Lung (tissue), 16 donors: ENCODE measurements around the gene PIBF1. TPM values are rescaled to one million over a fixed set of nuclear protein-coding genes. Genes with fewer than 3 reads are reported as not detected.
A peak's percentile ranks its signal among the peaks of the same experiment; 100 is the strongest.

Experiments
- ATAC-seq: fragments of 200-7000 bp; cut with Tn5 transposase; one replicate; pipeline ENCODE4 v1.9.1; 2020; ENCODE audit warnings: moderate number of reproducible peaks; ENCODE audit not compliant: insufficient read depth, low FRiP score
- DNase-seq, 3 donors: peaks; one replicate each; pipeline ENCODE4 v3.0.0-alpha.2; 2013 to 2017
- H3K27ac ChIP-seq, 2 donors: one replicate each; pipeline ENCODE4 v1.5.1; 2013; ENCODE audit warnings: mild to moderate bottlenecking in 2 of 2, moderate library complexity in 2 of 2, control low read depth in 1 of 2, inconsistent platforms in 1 of 2, low read depth in 1 of 2, low read length in 1 of 2
- H3K27me3 ChIP-seq, 3 donors: one replicate each; pipeline ENCODE4 v1.5.1; 2013; ENCODE audit warnings: low read length in 2 of 3; ENCODE audit not compliant: control insufficient read depth in 3 of 3, insufficient read depth in 3 of 3
- H3K36me3 ChIP-seq, 4 donors: one replicate each; pipeline ENCODE4 v1.5.1; 2013; ENCODE audit warnings: low read length in 4 of 4, mild to moderate bottlenecking in 1 of 4, moderate library complexity in 1 of 4; ENCODE audit not compliant: control insufficient read depth in 4 of 4, insufficient read depth in 4 of 4
- H3K4me1 ChIP-seq, 5 donors: one replicate each; pipeline ENCODE4 v1.5.1; 2013; ENCODE audit warnings: low read length in 5 of 5, mild to moderate bottlenecking in 2 of 5, moderate library complexity in 1 of 5; ENCODE audit not compliant: control insufficient read depth in 5 of 5, insufficient read depth in 5 of 5
- H3K4me3 ChIP-seq: one replicate; pipeline ENCODE4 v1.5.1; 2013; ENCODE audit warnings: mild to moderate bottlenecking, control low read depth, moderate library complexity
- H3K9ac ChIP-seq, 2 donors: one replicate each; pipeline ENCODE4 v1.5.1; 2013; ENCODE audit warnings: low read length in 2 of 2, control low read depth in 1 of 2; ENCODE audit not compliant: insufficient read depth in 1 of 2
- H3K9me3 ChIP-seq, 4 donors: one replicate each; pipeline ENCODE4 v1.5.1; 2013; ENCODE audit warnings: low read length in 3 of 4, mild to moderate bottlenecking in 1 of 4, moderate library complexity in 1 of 4; ENCODE audit not compliant: control insufficient read depth in 4 of 4, insufficient read depth in 3 of 4
- CTCF ChIP-seq: IDR thresholded peaks from 2 replicates; pipeline ENCODE4 v1.5.1; 2012; ENCODE audit warnings: mild to moderate bottlenecking; ENCODE audit errors: control extremely low read depth, extremely low read depth
- WGBS, 2 donors: extraction: QIAGEN DNeasy Blood & Tissue Kit; methylation state at CpG; one replicate each; pipeline ENCODE4 v1.1.7; 2013; 5-methylcytosine and 5-hydroxymethylcytosine counted together
- long read RNA-seq, 5 donors: transcript quantifications; one replicate each; lab custom pipeline, GENCODE V29; 2026
- polyA plus RNA-seq, 2 donors: library from polyadenylated mRNA; stranded (reverse); fragments of 200-250 nt; gene quantifications; one replicate each; pipeline ENCODE4 v1.2.1, GENCODE V29; 2013
- total RNA-seq, 2 donors: library from RNA; depleted of rRNA in 1 of 2; stranded (reverse); fragments of >200 nt in 1 of 2; gene quantifications; one replicate each; pipeline ENCODE4 v1.2.1, GENCODE V29; 2014 to 2021
- donor health status: control.
- donor health status: control.
- donor health status: Bipolar disorder and iron deficiency.
- donor health status: healthy.
- donor health status: DM: yes; HTN: yes; CAD: no.

Gene PIBF1
- total RNA-seq: 10 to 100 TPM; 26.6 to 61.1 TPM
- 10 to 100 TPM in 1 of 2 donors, 1 to 10 TPM in 1; 8.4 to 24.7 TPM for polyA plus RNA-seq
- long read RNA-seq, donor 1, transcript PIBF1-201 (18 exons, 3,154 nt): major isoform, 7 of 15 reads
- long read RNA-seq, donor 1, partial matches to known transcripts: 8 of 15 reads
- long read RNA-seq, donor 1, other reads (novel, unspliced or antisense): 0 of 15 reads
- long read RNA-seq, donor 2: 0 reads
- long read RNA-seq, donor 3, partial matches to known transcripts: 7 of 7 reads
- long read RNA-seq, donor 3, other reads (novel, unspliced or antisense): 0 of 7 reads
- long read RNA-seq, donor 4: 0 reads
- long read RNA-seq, donor 5, transcript PIBF1-201 (18 exons, 3,154 nt): major isoform, 6 of 18 reads
- long read RNA-seq, donor 5, partial matches to known transcripts: 12 of 18 reads
- long read RNA-seq, donor 5, other reads (novel, unspliced or antisense): 0 of 18 reads

GRCh38 chr13:72781451-72782439 lies at the start of gene PIBF1, which contains the start of gene DIS3:
TSS of gene PIBF1 (plus strand) at chr13:72782133. CDS start at chr13:72783470, 1,337 bp downstream.
TSS of gene DIS3 (minus strand) at chr13:72781900. CDS start at chr13:72781832, 68 bp downstream.
- 0% methylated on average over 80 to 81 of the region's 81 CpGs for WGBS, 2 donors
- ATAC-seq (peak; percentile 100), DNase-seq (peak; percentile 98 to 99 (median 99))
- H3K27ac ChIP-seq: peak within 1 kb of the TSS; percentile 89 to 96
- peaks cover 2 to 24% (median 10%) of the 10 kb centered on the region in 5 donors for H3K4me1 ChIP-seq
- H3K27me3 ChIP-seq: no peaks in the 10 kb centered on the region
- H3K9ac ChIP-seq: peak within 1 kb of the TSS; percentile 87
- peak within 1 kb of the TSS; percentile 95 for H3K4me3 ChIP-seq
- H3K9me3 ChIP-seq: no peaks in the 10 kb centered on the region
- peaks cover 4 to 28% (median 18%) of the 10 kb centered on the region in 4 donors for H3K36me3 ChIP-seq
- TF ChIP-seq CTCF: no peak

- no peak overlapping the region for H3K4me3 ChIP-seq
- no peak overlapping the region for H3K9ac ChIP-seq
- no peak overlapping the region for H3K27ac ChIP-seq
- H3K27me3 ChIP-seq: no peaks in the 10 kb centered on the region
- no peak for TF ChIP-seq CTCF
- ATAC-seq: no peak
- no peak for DNase-seq
- WGBS, 2 donors: 96% methylated on average over 3 of the region's 3 CpGs
- peaks cover 0 to 6% (median 2%) of the 10 kb centered on the region in 4 donors for H3K36me3 ChIP-seq
- no peaks in the 10 kb centered on the region for H3K4me1 ChIP-seq
- no peaks in the 10 kb centered on the region for H3K9me3 ChIP-seq
Observed at GRCh38 chr13:72737033-72737432, 44.9 kb upstream of the PIBF1 start.

GRCh38 chr13:72740015-72740414 lies 41.9 kb upstream of the PIBF1 start:
- no peak overlapping the region for H3K4me3 ChIP-seq
- TF ChIP-seq CTCF: no peak
- WGBS, 2 donors: 86% methylated on average over 1 of the region's 1 CpG
- H3K27me3 ChIP-seq: no peaks in the 10 kb centered on the region
- ATAC-seq: no peak
- H3K9ac ChIP-seq: no peak overlapping the region
- no peaks in the 10 kb centered on the region for H3K4me1 ChIP-seq
- peaks cover 0 to 5% (median 4%) of the 10 kb centered on the region in 4 donors for H3K36me3 ChIP-seq
- no peak for DNase-seq
- H3K27ac ChIP-seq: no peak overlapping the region
- no peaks in the 10 kb centered on the region for H3K9me3 ChIP-seq
